ENCODE measurements around the gene MED8. TPM values are rescaled to one million over a fixed set of nuclear protein-coding genes. Genes with fewer than 3 reads are reported as not detected.

Gene MED8
- total and polyA plus RNA-seq, 2 of the 4 experiments (the other 2 are of a cell fraction) = 61.1 to 120 TPM

GRCh38 chr1:43352881-43353280, 36.7 kb downstream of the MED8 start:
- ChIA-PET CTCF (no interaction called here), POLR2A (ENCODE audit: unreplicated experiment) (interaction anchor here (0.6 kb wide), 1 partner anchor 146 kb away, joined by 5 read pairs; no protein-coding TSS in a partner anchor)
- ATAC-seq (ENCODE audit: low read depth) (no peak), DNase-seq (no peak)
- H3K9me1 ChIP-seq (ENCODE audit: insufficient read depth, low read length) = peaks cover 13% of the 10 kb centered on the region
- no peak overlapping the region for H3K23ac ChIP-seq (ENCODE audit: low read depth, low read length)
- no peak for TF ChIP-seq RCOR1 (IDR thresholded peaks at IDR 0.05; ENCODE audit: insufficient replicate concordance, low read length)
- no peak for TF ChIP-seq CEBPB (IDR thresholded peaks at IDR 0.05; ENCODE audit: low read depth, low read length)
- TF ChIP-seq CTCF (conservative IDR thresholded peaks at IDR 0.05; ENCODE audit: low read depth, low read length) = no peak
- no peak for TF ChIP-seq FOS (IDR thresholded peaks at IDR 0.05; ENCODE audit: low read depth, low read length)
- no peak for TF ChIP-seq MXI1 (IDR thresholded peaks at IDR 0.05; ENCODE audit: borderline replicate concordance, low read depth, low read length)
- no peak for TF ChIP-seq USF2 (IDR thresholded peaks at IDR 0.05; ENCODE audit: low read depth, low read length)
- no peak for TF ChIP-seq POLR2A (IDR thresholded peaks at IDR 0.05; ENCODE audit: low read depth, low read length)
- no peak for TF ChIP-seq CHD1 (IDR thresholded peaks at IDR 0.05; ENCODE audit: low read depth, low read length)
- no peak for TF ChIP-seq MAFK (IDR thresholded peaks at IDR 0.05; ENCODE audit: low read depth, low read length)
- no peak for TF ChIP-seq MAZ (IDR thresholded peaks at IDR 0.05; ENCODE audit: borderline replicate concordance, low read depth, low read length)
- no peak for TF ChIP-seq RAD21 (IDR thresholded peaks at IDR 0.05; ENCODE audit: low read length)
- no peak for TF ChIP-seq RFX5 (IDR thresholded peaks at IDR 0.05; ENCODE audit: low read depth, low read length)
- TF ChIP-seq SMC3 (IDR thresholded peaks at IDR 0.05; ENCODE audit: low read depth, low read length) = no peak
- no peak for TF ChIP-seq NFE2L2 (IDR thresholded peaks at IDR 0.05; ENCODE audit: low read depth, low read length)
- no peak overlapping the region for H3K4ac ChIP-seq (ENCODE audit: low read depth, low read length)
- H3K9ac ChIP-seq (ENCODE audit: low read depth, low read length) = no peak overlapping the region
- peak overlapping the region; percentile 87; the same call in 1 of the 2 replicates for H2AK5ac ChIP-seq (ENCODE audit: low read depth, low read length)
- dilution Hi-C loops (cut with HindIII; ENCODE audit: low sequenced_read_pairs, unreplicated experiment) = no loop called here
- H4K5ac ChIP-seq (ENCODE audit: low read depth, low read length) = no peak overlapping the region
- no peaks in the 10 kb centered on the region for H3K9me3 ChIP-seq (ENCODE audit: control insufficient read depth, insufficient read depth, low read length)
- H3K4me1 ChIP-seq (ENCODE audit: control insufficient read depth, insufficient read depth, low read length) = peaks cover 18% of the 10 kb centered on the region
- H3K79me1 ChIP-seq (ENCODE audit: low read depth in 1 of 2, low read length in 2 of 2) = peaks cover 0 to 2% of the 10 kb centered on the region in 2 experiments; a peak in 2 of 4 replicates
- H2AK9ac ChIP-seq (replicated peaks; ENCODE audit: low read depth, low read length, poor library complexity) = no peak overlapping the region
- peaks cover 3% of the 10 kb centered on the region; the same call in 1 of the 2 replicates for H4K20me1 ChIP-seq (ENCODE audit: insufficient read depth, low read length)
- peak overlapping the region; percentile 9; the same call in 1 of the 2 replicates for H4K91ac ChIP-seq (ENCODE audit: insufficient read depth, low read depth, low read length)
- no peak overlapping the region for H3K4me3 ChIP-seq (ENCODE audit: insufficient read depth, low read depth, low read length)
- 40% methylated on average over 1 of the region's 3 CpGs; no CpG with 5 or more reads in 1 of the 2 experiments for WGBS, 2 experiments (ENCODE audit: extremely low coverage in 2 of 2, insufficient read length in 1 of 2)
- no peak overlapping the region for H3K4me2 ChIP-seq (ENCODE audit: low read depth, low read length)
- no peak overlapping the region for H2AFZ ChIP-seq (replicated peaks; ENCODE audit: low read length, poor library complexity)
- peak overlapping the region; percentile 72; the same call in 1 of the 3 replicates for H2BK15ac ChIP-seq (ENCODE audit: low read depth, low read length)
- 0 out of 2 replicates have a peak, but pooled peaks cover 5% of the 10 kb centered on the region for H3K27me3 ChIP-seq (ENCODE audit: control insufficient read depth, insufficient read depth, low read length)
- in situ Hi-C loops (cut with MboI; ENCODE audit: low sequenced_read_pairs) = loop anchor here (10.0 kb wide), 1 partner anchor 118 kb away; no protein-coding TSS in a partner anchor
- H3K18ac ChIP-seq (ENCODE audit: low read depth, low read length) = no peak overlapping the region
- intact Hi-C loops (cut with micrococcal nuclease) = no loop called here
- H2BK20ac ChIP-seq (ENCODE audit: low read depth, low read length) = 0 out of 2 replicates have a peak overlapping the region, but pooled peaks have one; percentile 18
- peak overlapping the region; percentile 34; the same call in 1 of the 2 replicates for H2BK120ac ChIP-seq (ENCODE audit: low read depth, low read length)
- H3K56ac ChIP-seq (ENCODE audit: extremely low read depth, insufficient read depth, low read length) = no peak overlapping the region
- H4K8ac ChIP-seq (ENCODE audit: low read depth in 2 of 2, low read length in 2 of 2) = no peak overlapping the region
- H2BK5ac ChIP-seq (ENCODE audit: low read depth, low read length, poor library complexity, severe bottlenecking) = peak overlapping the region; percentile 9
- H3K36me3 ChIP-seq (ENCODE audit: control insufficient read depth, insufficient read depth, low read length) = no peaks in the 10 kb centered on the region
- BruUV-seq (replicated peaks) = no TSS peak
- H3K27ac ChIP-seq (ENCODE audit: insufficient read depth, low read length) = no peak overlapping the region
- H3K14ac ChIP-seq (replicated peaks; ENCODE audit: low read depth, low read length) = no peak overlapping the region

All from IMR-90 (cell line).